Activated CD4-positive, alpha-beta memory T cell treated with anti-CD3 and anti-CD28 coated beads for 36 hours (primary cell): ENCODE measurements around the gene TBATA. TPM values are rescaled to one million over a fixed set of nuclear protein-coding genes. Genes with fewer than 3 reads are reported as not detected.

ENCODE experiments used
- CTCF ChIA-PET: fragments of 350-600 bp; sonication (Branson Sonifier 250); formaldehyde crosslinking; loops from one replicate; lab custom pipeline; 2021; ENCODE audit warnings: antibody characterized with exemption, inconsistent platforms; lab: Charles Lee
- POLR2A ChIA-PET: fragments of 350-600 bp; sonication (Branson Sonifier 250); formaldehyde crosslinking; loops from one replicate; lab custom pipeline; 2021; ENCODE audit warnings: antibody characterized with exemption; lab: Charles Lee
- DNase-seq: peaks from one replicate; pipeline ENCODE4 v3.0.0-alpha.2; 2020
- H3K27ac Mint-ChIP-seq: one replicate; pipeline ENCODE4 v1.8.0; 2021; ENCODE audit warnings: mixed read lengths
- H3K27me3 Mint-ChIP-seq: one replicate; pipeline ENCODE4 v1.8.0; 2021; ENCODE audit warnings: mixed read lengths
- H3K36me3 Mint-ChIP-seq: one replicate; pipeline ENCODE4 v1.8.0; 2021; ENCODE audit warnings: mixed read lengths
- H3K4me1 Mint-ChIP-seq: one replicate; pipeline ENCODE4 v1.8.0; 2021; ENCODE audit warnings: low read depth, mixed read lengths
- H3K4me3 Mint-ChIP-seq: one replicate; pipeline ENCODE4 v1.8.0; 2021; ENCODE audit warnings: mild to moderate bottlenecking, mixed read lengths
- H3K9me3 Mint-ChIP-seq: one replicate; pipeline ENCODE4 v1.8.0; 2021; ENCODE audit warnings: mixed read lengths
- intact Hi-C: fragments of 100-400 bp; cut with micrococcal nuclease; formaldehyde crosslinking; loops from one replicate; pipeline ENCODE4 v1.15.1; 2023
- total RNA-seq, 2 experiments: library from RNA; stranded (reverse); gene quantifications; one replicate each; pipeline ENCODE4 v1.2.3, GENCODE V29; 2021

The TBATA gene
- total RNA-seq: not detected

GRCh38 chr10:70785190-70785589, at the start of gene TBATA:
Gene TBATA, minus strand, starts transcription at chr10:70785377. Its CDS starts 1,998 bp downstream, at chr10:70783379.
- POLR2A ChIA-PET: no interaction called here
- H3K4me3 Mint-ChIP-seq: no peak within 1 kb of the TSS
- H3K36me3 Mint-ChIP-seq: no peaks in the 10 kb centered on the region

DNA sequence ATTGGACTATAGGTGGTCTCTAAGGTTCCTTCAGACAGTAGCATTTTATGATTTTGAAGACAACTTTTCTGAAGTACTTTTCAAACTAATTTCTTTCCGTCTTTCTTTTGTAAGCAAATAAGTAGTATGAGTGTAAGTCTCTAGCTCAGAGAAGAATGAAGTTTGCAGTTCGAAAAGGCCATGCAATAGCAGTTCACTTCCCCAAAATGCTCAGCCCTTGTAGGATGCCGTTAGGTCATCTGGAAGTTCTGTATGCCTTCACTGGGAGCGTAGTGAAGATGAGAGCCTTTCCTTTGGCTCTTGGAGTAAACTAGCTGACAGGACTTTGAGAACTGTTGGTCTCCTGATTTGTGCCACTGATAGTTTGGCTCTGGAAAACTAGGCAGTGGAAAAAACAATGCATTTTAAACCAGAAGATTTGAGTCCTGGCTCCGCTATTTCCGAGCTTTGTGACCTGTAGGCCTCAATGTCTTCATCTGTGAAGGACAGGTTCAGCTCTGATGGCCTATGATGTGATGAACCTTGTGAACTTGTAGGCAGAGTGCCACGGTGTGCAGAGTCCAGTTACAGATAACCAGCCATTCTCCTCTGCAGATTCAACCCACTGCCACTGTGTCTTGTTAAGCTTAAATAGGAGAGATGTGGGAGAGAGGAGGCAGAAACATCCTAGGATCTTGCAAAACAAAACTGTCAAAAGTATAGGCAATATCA, 49.4 kb upstream of the TBATA start:
- Mint-ChIP-seq H3K9me3 (peaks cover 7% of the 10 kb centered on the region), H3K36me3 (peaks cover 47% of the 10 kb centered on the region), H3K27ac (peak overlapping the region; percentile 82), H3K4me3 (no peak overlapping the region), H3K4me1 (peaks cover 83% of the 10 kb centered on the region), H3K27me3 (no peaks in the 10 kb centered on the region)
- DNase-seq: no peak
- ChIA-PET CTCF (interaction anchor here (1.3 to 2.9 kb wide), 2 partner anchors 13 to 18 kb away, joined by 6 to 24 read pairs; partner anchors contain the start of gene SGPL1), POLR2A (interaction anchor here (1.4 to 3.2 kb wide), 4 partner anchors 13 to 42 kb away, joined by 3 to 14 read pairs (median 8); no protein-coding TSS in a partner anchor)
- intact Hi-C loops: loop anchor here (5.0 kb wide), 1 partner anchor 933 kb away; no protein-coding TSS in a partner anchor

More at GRCh38 chr10:70785190-70785589, at the start of gene TBATA:
- Mint-ChIP-seq H3K27ac (no peak within 1 kb of the TSS), H3K4me1 (peaks cover 8% of the 10 kb centered on the region), H3K27me3 (peaks cover 1% of the 10 kb centered on the region), H3K9me3 (no peaks in the 10 kb centered on the region)
- intact Hi-C loops: no loop called here
- CTCF ChIA-PET: no interaction called here
- no peak for DNase-seq

DNA sequence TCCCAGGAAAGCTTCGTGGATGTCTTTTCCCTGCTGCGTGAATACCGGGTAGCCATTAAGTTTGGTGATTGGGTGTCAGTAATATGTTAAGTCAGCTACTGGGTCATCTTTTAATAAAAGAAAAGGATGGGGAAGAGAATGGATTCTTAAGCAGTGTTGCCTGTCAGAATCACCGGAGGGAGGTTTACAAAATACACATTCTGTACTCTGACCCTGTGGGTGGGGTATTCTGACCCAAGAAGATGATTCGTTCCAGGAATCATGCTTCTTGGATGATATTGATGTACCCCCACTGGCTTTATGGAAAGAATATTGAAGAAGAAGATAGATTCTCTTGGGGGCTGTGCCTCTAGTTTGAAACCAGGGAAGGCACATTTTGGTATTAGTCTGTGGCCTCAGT, 48.8 kb upstream of the TBATA start:
- Mint-ChIP-seq H3K4me1 (peaks cover 89% of the 10 kb centered on the region), H3K36me3 (peaks cover 53% of the 10 kb centered on the region), H3K27me3 (no peaks in the 10 kb centered on the region), H3K9me3 (peaks cover 7% of the 10 kb centered on the region), H3K4me3 (peak overlapping the region; percentile 48), H3K27ac (peak overlapping the region; percentile 82)
- POLR2A ChIA-PET: interaction anchor here (1.7 to 3.2 kb wide), 4 partner anchors 13 to 31 kb away, joined by 4 to 14 read pairs (median 8); no protein-coding TSS in a partner anchor
- intact Hi-C loops: loop anchor here (5.0 kb wide), 1 partner anchor 933 kb away; no protein-coding TSS in a partner anchor
- no peak for DNase-seq
- CTCF ChIA-PET: interaction anchor here (1.3 to 2.9 kb wide), 3 partner anchors 11 to 22 kb away, joined by 3 to 24 read pairs (median 3); no protein-coding TSS in a partner anchor

DNA sequence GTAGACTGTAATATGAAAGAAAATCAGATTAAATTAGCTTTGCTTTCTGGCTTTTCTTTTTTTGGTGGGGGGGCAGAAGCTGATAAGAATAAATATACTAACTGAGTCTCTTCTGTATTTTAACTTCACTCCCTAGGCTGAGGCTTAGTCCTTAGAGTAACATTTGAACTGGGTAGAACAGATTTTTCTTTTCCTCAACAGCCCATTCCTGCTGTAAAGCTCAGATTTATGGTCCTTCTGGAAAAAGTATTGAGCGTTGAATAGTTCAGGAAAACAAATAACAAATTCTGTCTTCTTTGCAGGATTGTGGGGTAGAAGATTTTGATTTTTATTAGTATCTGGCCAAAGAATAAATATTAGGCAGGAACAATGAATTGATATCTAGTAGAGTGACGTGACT, 48.4 kb upstream of the TBATA start:
- Mint-ChIP-seq H3K9me3 (peaks cover 7% of the 10 kb centered on the region), H3K4me1 (peaks cover 87% of the 10 kb centered on the region), H3K4me3 (peak overlapping the region; percentile 48), H3K27me3 (no peaks in the 10 kb centered on the region), H3K27ac (peak overlapping the region; percentile 82), H3K36me3 (peaks cover 57% of the 10 kb centered on the region)
- CTCF ChIA-PET: interaction anchor here (1.3 to 2.9 kb wide), 4 partner anchors 12 to 23 kb away, joined by 3 to 24 read pairs (median 6); partner anchors contain the start of gene SGPL1
- intact Hi-C loops: loop anchor here (1.0 to 5.0 kb wide), 5 partner anchors 12 to 934 kb away; partner anchors contain the start of gene SGPL1
- DNase-seq: no peak
- POLR2A ChIA-PET: interaction anchor here (1.2 to 3.2 kb wide), 6 partner anchors 12 to 255 kb away, joined by 3 to 14 read pairs (median 4); no protein-coding TSS in a partner anchor

GRCh38 chr10:70832852-70833528, 47.8 kb upstream of the TBATA start:
- intact Hi-C loops: loop anchor here (1.0 to 5.0 kb wide), 5 partner anchors 12 to 934 kb away; partner anchors contain the start of gene SGPL1
- Mint-ChIP-seq H3K27me3 (no peaks in the 10 kb centered on the region), H3K36me3 (peaks cover 54% of the 10 kb centered on the region), H3K27ac (peak overlapping the region; percentile 82), H3K9me3 (peaks cover 7% of the 10 kb centered on the region), H3K4me1 (peaks cover 85% of the 10 kb centered on the region), H3K4me3 (peak overlapping the region; percentile 48)
- ChIA-PET CTCF (interaction anchor here (0.9 to 2.9 kb wide), 6 partner anchors 12 to 25 kb away, joined by 3 to 24 read pairs (median 3); partner anchors contain the start of gene SGPL1), POLR2A (interaction anchor here (1.2 to 3.2 kb wide), 6 partner anchors 12 to 255 kb away, joined by 3 to 14 read pairs (median 4); no protein-coding TSS in a partner anchor)
- no peak for DNase-seq

DNA sequence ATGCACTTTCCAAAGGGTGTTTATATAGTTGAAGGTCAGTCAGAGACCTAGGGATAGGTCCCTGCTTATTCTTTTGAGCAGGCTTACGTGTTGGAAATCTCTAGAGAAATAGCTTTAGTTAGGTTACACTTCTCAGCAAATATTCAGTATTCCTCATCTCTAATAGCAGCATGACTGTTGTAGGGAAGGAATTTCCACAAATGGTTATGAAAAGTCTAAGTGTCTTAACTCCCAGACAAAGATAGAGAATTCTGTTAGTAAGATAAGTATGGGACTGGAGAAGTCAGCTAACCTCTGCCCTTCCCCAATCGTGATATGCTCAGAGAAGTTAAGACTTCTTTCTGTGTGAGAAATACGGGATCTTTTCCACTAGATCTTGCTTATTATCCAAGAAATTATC, 47.0 kb upstream of the TBATA start:
- H3K27ac Mint-ChIP-seq: peak overlapping the region; percentile 82
- DNase-seq: no peak
- H3K9me3 Mint-ChIP-seq: peaks cover under 1% of the 10 kb centered on the region
- no peak overlapping the region for H3K4me3 Mint-ChIP-seq
- H3K4me1 Mint-ChIP-seq: peaks cover 85% of the 10 kb centered on the region
- intact Hi-C loops: loop anchor here (2.0 to 5.0 kb wide), 2 partner anchors 17 to 935 kb away; no protein-coding TSS in a partner anchor
- ChIA-PET CTCF (interaction anchor here (0.9 to 2.9 kb wide), 5 partner anchors 11 to 25 kb away, joined by 3 to 24 read pairs (median 3); partner anchors contain the start of gene SGPL1), POLR2A (interaction anchor here (1.2 to 3.2 kb wide), 5 partner anchors 11 to 254 kb away, joined by 3 to 14 read pairs (median 5); no protein-coding TSS in a partner anchor)
- H3K27me3 Mint-ChIP-seq: no peaks in the 10 kb centered on the region
- H3K36me3 Mint-ChIP-seq: peaks cover 51% of the 10 kb centered on the region

DNA sequence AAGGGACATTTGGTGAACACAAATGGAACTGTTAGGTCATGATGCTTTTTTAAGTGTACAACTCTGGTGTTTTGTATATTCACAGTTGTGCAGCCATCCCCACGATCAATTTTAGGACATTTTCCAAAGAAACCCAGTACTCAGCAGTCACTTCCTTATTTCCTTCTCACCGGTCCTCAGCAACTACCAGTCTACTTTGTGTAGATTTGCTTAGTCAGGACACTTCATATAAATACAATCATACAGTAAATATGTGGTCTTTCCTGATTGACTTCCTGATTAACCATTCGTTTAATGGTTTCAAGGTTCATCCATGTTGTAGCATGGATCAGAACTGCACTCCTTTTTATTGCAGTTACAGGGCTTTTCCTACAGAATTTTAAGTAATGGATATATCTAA, 45.0 kb upstream of the TBATA start:
- CTCF ChIA-PET: no interaction called here
- H3K27me3 Mint-ChIP-seq: no peaks in the 10 kb centered on the region
- H3K4me3 Mint-ChIP-seq: no peak overlapping the region
- intact Hi-C loops: loop anchor here (5.0 kb wide), 1 partner anchor 937 kb away; no protein-coding TSS in a partner anchor
- H3K27ac Mint-ChIP-seq: peak overlapping the region; percentile 31
- POLR2A ChIA-PET: no interaction called here
- H3K36me3 Mint-ChIP-seq: peaks cover 53% of the 10 kb centered on the region
- no peaks in the 10 kb centered on the region for H3K9me3 Mint-ChIP-seq
- H3K4me1 Mint-ChIP-seq: peaks cover 85% of the 10 kb centered on the region
- DNase-seq: no peak

- Mint-ChIP-seq H3K4me1 (peaks cover 80% of the 10 kb centered on the region), H3K27ac (no peak overlapping the region), H3K9me3 (no peaks in the 10 kb centered on the region), H3K27me3 (no peaks in the 10 kb centered on the region), H3K36me3 (peaks cover 53% of the 10 kb centered on the region), H3K4me3 (no peak overlapping the region)
- no peak for DNase-seq
- CTCF ChIA-PET: interaction anchor here (0.7 to 1.0 kb wide), 2 partner anchors 12 to 487 kb away, joined by 3 to 4 read pairs; no protein-coding TSS in a partner anchor
- POLR2A ChIA-PET: no interaction called here
- intact Hi-C loops: no loop called here
Measured at GRCh38 chr10:70829543-70829942, 44.4 kb upstream of the TBATA start.

GRCh38 chr10:70828923-70829322, 43.7 kb upstream of the TBATA start:
- no peak overlapping the region for H3K4me3 Mint-ChIP-seq
- no peaks in the 10 kb centered on the region for H3K27me3 Mint-ChIP-seq
- H3K27ac Mint-ChIP-seq: no peak overlapping the region
- H3K36me3 Mint-ChIP-seq: peaks cover 51% of the 10 kb centered on the region
- ChIA-PET CTCF (interaction anchor here (0.7 to 1.0 kb wide), 2 partner anchors 12 to 486 kb away, joined by 3 to 4 read pairs; no protein-coding TSS in a partner anchor), POLR2A (no interaction called here)
- no peaks in the 10 kb centered on the region for H3K9me3 Mint-ChIP-seq
- H3K4me1 Mint-ChIP-seq: peaks cover 78% of the 10 kb centered on the region
- DNase-seq: no peak
- intact Hi-C loops: no loop called here

DNA sequence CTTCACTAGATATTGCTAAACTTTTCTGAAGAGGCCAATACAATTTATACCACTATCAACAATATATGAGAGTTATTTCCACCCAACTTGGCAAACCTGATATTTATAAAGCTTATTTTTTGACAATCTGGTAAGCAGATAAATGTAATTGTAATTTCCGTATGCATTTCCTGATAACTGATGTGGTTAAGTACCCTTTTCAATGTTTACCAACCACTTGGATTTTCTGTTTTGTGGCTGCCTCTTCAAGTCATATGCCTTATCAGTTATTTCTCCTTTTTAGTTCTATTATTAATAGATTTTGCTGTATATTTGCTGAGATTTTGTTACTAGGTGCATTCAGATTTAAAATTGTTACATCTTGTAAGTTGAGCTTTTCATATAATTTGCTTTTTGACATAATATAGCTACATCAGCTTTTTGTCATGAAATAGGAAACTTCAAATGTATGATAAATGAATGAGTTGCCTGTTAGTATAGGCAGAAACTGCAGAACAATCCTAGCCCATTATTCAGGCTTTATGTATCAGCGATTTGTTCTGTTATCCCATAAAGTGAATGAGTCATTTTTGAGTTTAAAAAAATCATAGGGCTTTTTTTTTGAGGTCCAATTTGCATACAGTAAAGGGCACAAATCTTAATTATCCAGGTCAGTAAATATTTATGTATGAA, 42.0 kb upstream of the TBATA start:
- Mint-ChIP-seq H3K4me1 (peaks cover 66% of the 10 kb centered on the region), H3K4me3 (no peak overlapping the region), H3K27ac (no peak overlapping the region), H3K27me3 (no peaks in the 10 kb centered on the region), H3K36me3 (peaks cover 53% of the 10 kb centered on the region), H3K9me3 (no peaks in the 10 kb centered on the region)
- intact Hi-C loops: no loop called here
- no peak for DNase-seq
- CTCF ChIA-PET: no interaction called here
- POLR2A ChIA-PET: interaction anchor here (0.7 to 1.0 kb wide), 2 partner anchors 21 to 1330 kb away, joined by 3 read pairs; no protein-coding TSS in a partner anchor
